HepG2 (cell line): ENCODE data around the gene MTMR4. TPM values are rescaled to one million over a fixed set of nuclear protein-coding genes. Genes with fewer than 3 reads are reported as not detected.

Experiments used
- ELF4 ChIP-seq: sonication (generic); formaldehyde crosslinking; IDR thresholded peaks from 2 replicates; pipeline ENCODE4 v1.5.0; 2020; ENCODE audit warnings: missing genetic modification reagents, mild to moderate bottlenecking, moderate library complexity, borderline replicate concordance
- GPN1 ChIP-seq: sonication (generic); formaldehyde crosslinking; IDR thresholded peaks from 2 replicates; pipeline ENCODE4 v1.5.1; 2020; ENCODE audit warnings: missing genetic modification reagents, borderline replicate concordance
- HOXD1 ChIP-seq: sonication (generic); formaldehyde crosslinking; IDR thresholded peaks from 2 replicates; pipeline ENCODE4 v1.5.0; 2020; ENCODE audit warnings: missing genetic modification reagents
- KLF11 ChIP-seq: IDR thresholded peaks from 2 replicates; pipeline ENCODE4 v1.6.1; 2016; ENCODE audit warnings: missing compliant biosample characterization
- MTA1 ChIP-seq: sonication (generic); formaldehyde crosslinking; IDR thresholded peaks from 2 replicates; pipeline ENCODE4 v1.4.0; 2020; ENCODE audit warnings: missing genetic modification reagents, mild to moderate bottlenecking, borderline replicate concordance
- SIN3B ChIP-seq: fragments of 150-350 bp; IDR thresholded peaks from 2 replicates; pipeline ENCODE4 v1.6.1; 2014; ENCODE audit warnings: low read length
- TCF7L2 ChIP-seq: IDR thresholded peaks from 2 replicates; pipeline ENCODE4 v1.6.1; 2011; ENCODE audit warnings: mild to moderate bottlenecking, low read depth, low read length, moderate library complexity
- WIZ ChIP-seq: sonication (generic); formaldehyde crosslinking; IDR thresholded peaks from 2 replicates; pipeline ENCODE4 v1.5.1; 2020; ENCODE audit warnings: mild to moderate bottlenecking, missing genetic modification reagents
- YEATS4 ChIP-seq: sonication (generic); formaldehyde crosslinking; IDR thresholded peaks from 2 replicates; pipeline ENCODE4 v1.4.0; 2020; ENCODE audit warnings: missing genetic modification reagents, borderline replicate concordance
- ZNF260 ChIP-seq: sonication (generic); formaldehyde crosslinking; IDR thresholded peaks from 2 replicates; pipeline ENCODE4 v1.4.0; 2020; ENCODE audit warnings: missing genetic modification reagents, low read depth, mild to moderate bottlenecking, borderline replicate concordance
- ZNF318 ChIP-seq: sonication (generic); formaldehyde crosslinking; IDR thresholded peaks from 2 replicates; pipeline ENCODE4 v1.4.0; 2020; ENCODE audit warnings: mild to moderate bottlenecking, missing genetic modification reagents
- ZNF780A ChIP-seq: sonication (generic); formaldehyde crosslinking; IDR thresholded peaks from 2 replicates; pipeline ENCODE4 v1.8.0; 2022; ENCODE audit warnings: mild to moderate bottlenecking, missing genetic modification reagents, moderate library complexity
- ZSCAN12 ChIP-seq: sonication (generic); formaldehyde crosslinking; IDR thresholded peaks from 2 replicates; pipeline ENCODE4 v1.9.0; 2021; ENCODE audit warnings: mild to moderate bottlenecking, missing genetic modification reagents
- polyA plus RNA-seq, 8 experiments: library from polyadenylated mRNA; depleted of rRNA in 3 of 8; stranded (reverse) in 7 of 8; unstranded in 1 of 8; fragments of >200 nt; fragmentation: Illumina TruSeq in 4 of 8; extraction: Trizol in 4 of 8; gene quantifications; 2 replicates each; pipeline versions ENCODE4 v1.2.1 to v1.2.3, GENCODE V29; 2011 to 2016; ENCODE audit warnings: low read depth in 4 of 8, missing spikeins in 1 of 8, mixed read lengths in 1 of 8; ENCODE audit not compliant: insufficient read depth in 1 of 8
- total RNA-seq, 5 experiments: library from RNA; depleted of rRNA; stranded (reverse); fragments of >200 nt; fragmentation: Illumina TruSeq; extraction: Trizol; gene quantifications; 2 replicates each; pipeline ENCODE4 v1.2.3, GENCODE V29; 2016; ENCODE audit warnings: low read depth in 1 of 5
- TF ChIP-seq, protein P1 (sequence below): sonication (generic); formaldehyde crosslinking; IDR thresholded peaks from 2 replicates; pipeline ENCODE4 v1.4.0; 2020; ENCODE audit warnings: missing genetic modification reagents

MTMR4 gene
- total and polyA plus RNA-seq, 2 of the 13 experiments (the other 11 are each of a cell fraction or from before 2014, with no cell fraction given): 62.5 to 65.1 TPM

DNA sequence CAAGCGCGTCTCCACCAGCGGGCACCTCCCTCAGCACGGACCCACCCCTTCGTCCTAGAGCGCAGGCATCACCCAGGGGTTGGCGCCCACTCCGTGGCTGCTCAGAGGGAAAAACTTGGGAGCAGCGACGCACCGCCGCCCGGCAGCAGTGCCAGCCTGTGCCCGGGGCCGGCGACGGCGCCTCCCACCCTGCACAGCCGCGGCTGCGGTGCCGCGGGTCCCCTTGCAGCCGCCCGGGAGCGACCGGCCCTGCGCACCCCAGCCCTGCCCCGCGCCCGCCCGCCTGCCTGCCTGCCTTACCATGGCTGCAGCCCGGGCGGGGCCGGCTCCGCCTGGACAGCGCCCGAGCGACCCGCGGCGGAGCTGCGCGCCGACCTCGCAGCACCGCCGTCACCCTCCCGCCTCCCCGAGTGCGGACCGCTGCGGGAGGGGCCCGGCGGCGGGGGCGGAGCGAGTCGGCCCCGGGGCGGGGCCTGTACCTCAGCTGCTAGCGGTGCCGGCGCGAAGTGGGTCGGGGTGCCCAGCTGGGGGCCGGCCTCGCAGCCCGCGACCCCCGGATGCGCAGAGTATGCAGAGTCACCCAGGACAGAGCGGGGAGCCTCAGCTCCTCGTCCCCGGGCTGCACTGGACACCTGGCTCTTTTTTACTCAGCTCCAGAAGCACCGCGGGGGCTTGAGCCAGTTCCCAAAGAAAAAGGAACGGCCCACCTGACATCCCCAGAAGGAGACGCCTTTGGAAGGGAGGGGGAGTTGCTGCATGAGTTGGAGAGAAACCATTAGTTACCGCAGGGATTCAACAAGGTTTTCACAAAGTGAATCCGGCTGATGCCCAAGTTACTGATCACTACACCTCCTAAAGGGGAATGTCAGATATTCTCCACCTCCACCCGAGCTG is 17.5 kb upstream of the MTMR4 start (continued):
- TF ChIP-seq, protein P1, sequence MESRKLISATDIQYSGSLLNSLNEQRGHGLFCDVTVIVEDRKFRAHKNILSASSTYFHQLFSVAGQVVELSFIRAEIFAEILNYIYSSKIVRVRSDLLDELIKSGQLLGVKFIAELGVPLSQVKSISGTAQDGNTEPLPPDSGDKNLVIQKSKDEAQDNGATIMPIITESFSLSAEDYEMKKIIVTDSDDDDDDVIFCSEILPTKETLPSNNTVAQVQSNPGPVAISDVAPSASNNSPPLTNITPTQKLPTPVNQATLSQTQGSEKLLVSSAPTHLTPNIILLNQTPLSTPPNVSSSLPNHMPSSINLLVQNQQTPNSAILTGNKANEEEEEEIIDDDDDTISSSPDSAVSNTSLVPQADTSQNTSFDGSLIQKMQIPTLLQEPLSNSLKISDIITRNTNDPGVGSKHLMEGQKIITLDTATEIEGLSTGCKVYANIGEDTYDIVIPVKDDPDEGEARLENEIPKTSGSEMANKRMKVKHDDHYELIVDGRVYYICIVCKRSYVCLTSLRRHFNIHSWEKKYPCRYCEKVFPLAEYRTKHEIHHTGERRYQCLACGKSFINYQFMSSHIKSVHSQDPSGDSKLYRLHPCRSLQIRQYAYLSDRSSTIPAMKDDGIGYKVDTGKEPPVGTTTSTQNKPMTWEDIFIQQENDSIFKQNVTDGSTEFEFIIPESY (CRISPR knock-in tag): no peak
- TF ChIP-seq TCF7L2: no peak
- TF ChIP-seq YEATS4 (CRISPR knock-in tag): 0 out of 2 replicates have a peak, but pooled peaks have one; percentile 24
- TF ChIP-seq SIN3B: no peak
- no peak for TF ChIP-seq KLF11
- TF ChIP-seq ZSCAN12: no peak
- TF ChIP-seq HOXD1 (CRISPR knock-in tag): no peak
- no peak for TF ChIP-seq WIZ (CRISPR knock-in tag)
- TF ChIP-seq ZNF780A (CRISPR knock-in tag): no peak
- no peak for TF ChIP-seq GPN1 (CRISPR knock-in tag)
- no peak for TF ChIP-seq ZNF318 (CRISPR knock-in tag)
- no peak for TF ChIP-seq MTA1
- TF ChIP-seq ZNF260 (CRISPR knock-in tag): no peak
- TF ChIP-seq ELF4 (CRISPR knock-in tag): no peak
